Activated CD4-positive, alpha-beta T cell treated with anti-CD3 and anti-CD28 coated beads for 4 hours (primary cell): ENCODE results near the gene PRAMEF18.
"Not testable (repeated sequence)": the region's sequence is repeated elsewhere in the genome, so short reads cannot be mapped to it uniquely, and the experiment has no call there.

Experiments used
- DNase-seq, 2 donors: peaks; one replicate each; pipeline ENCODE4 v3.0.0-alpha.2; 2020

PRAMEF18 gene, protein sequence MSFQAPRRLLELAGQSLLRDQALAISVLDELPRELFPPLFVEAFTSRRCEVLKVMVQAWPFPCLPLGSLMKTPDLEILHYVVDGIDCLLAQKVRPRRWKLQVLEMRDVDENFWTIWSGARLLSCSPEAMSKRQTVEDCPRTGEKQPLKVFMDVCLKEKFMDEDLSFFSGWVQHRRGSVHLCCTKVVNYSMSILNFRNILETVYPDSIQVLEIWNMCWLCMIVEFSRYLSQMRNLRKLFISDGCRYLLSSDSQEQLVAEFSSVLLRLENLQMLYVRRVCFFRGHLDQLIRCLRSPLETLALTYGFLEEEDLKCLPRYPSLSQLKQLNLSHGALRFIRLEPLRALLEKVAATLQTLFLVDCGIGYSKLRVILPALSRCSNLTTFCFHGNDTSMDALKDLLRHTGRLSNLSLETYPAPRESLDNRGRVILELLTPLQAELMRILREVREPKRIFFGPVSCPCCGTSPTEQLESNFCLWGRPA

DNA sequence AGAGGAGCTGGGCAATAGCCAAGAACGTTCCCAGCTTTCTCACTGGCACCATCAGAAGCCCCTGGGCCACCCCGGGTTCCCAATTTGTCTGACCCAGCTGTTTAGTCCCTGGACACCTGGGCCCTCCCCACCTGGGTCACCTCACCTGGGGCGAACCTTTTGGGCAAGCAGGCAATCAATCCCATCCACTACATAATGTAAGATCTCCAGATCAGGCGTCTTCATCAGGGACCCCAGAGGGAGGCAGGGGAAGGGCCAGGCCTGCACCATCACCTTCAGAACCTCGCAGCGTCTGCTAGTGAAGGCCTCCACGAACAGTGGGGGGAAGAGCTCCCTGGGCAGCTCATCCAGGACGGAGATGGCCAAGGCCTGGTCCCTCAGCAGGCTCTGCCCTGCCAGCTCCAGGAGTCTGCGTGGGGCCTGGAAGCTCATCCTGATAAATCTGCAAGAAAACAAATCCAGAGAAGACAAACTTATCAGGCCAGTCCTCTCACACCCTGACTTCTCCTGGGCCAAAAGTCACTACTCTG, at the start of gene PRAMEF18:
PRAMEF18 (minus strand) TSS at position 480 of the 530 bp plus-strand sequence; CDS start at position 432, 48 bp downstream.
- not testable (repeated sequence) for DNase-seq

DNA sequence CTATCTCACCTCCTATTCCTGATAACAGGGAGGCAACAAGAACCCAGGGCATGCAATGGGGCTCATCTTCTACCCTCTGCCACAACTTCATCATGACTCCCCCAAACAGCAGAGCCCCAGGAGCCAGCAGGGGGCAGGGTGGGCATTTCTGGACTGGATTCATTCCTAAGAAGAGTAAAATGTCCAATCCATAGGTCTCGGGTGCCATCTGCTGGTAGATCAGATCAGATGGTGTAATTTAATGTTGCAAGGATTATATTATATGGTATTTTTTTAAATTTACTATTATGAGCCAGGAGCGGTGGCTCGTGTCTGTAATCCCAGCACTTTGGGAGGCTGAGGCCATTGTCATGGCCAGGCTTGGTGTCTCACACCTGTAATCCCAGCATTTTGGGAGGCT, 39.2 kb upstream of the PRAMEF18 start:
- not testable (repeated sequence) for DNase-seq

- not testable (repeated sequence) for DNase-seq
These were observed 27.9 kb upstream of the PRAMEF18 start, which contains the start of gene PRAMEF5 for GRCh38 chr1:13253898-13254297. Gene PRAMEF5 (plus strand): TSS chr1:13254198. CDS start chr1:13259269, 5,071 bp downstream.

DNA sequence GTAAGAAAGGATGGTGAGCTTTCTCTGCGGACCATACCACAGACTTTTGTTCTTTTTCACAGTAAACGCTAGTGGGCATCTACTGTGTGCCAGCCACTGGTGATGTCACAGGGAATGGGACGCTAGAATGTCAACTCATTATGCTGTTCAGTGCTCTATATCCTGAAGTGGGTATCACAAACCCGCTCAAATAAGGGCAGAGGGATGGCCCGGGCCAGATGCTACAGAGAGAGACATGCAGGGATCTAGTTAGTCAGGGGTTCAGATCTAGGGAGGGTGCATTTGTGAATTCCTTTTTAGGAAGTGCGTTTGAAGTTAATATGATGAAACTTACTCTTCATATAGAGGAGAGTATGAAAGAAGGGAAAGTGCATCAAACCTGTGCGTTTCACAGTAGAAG, 21.2 kb upstream of the PRAMEF18 start:
- DNase-seq = not testable (repeated sequence)

- DNase-seq = not testable (repeated sequence)
These were observed 20.6 kb upstream of the PRAMEF18 start for GRCh38 chr1:13246554-13246871.

DNA sequence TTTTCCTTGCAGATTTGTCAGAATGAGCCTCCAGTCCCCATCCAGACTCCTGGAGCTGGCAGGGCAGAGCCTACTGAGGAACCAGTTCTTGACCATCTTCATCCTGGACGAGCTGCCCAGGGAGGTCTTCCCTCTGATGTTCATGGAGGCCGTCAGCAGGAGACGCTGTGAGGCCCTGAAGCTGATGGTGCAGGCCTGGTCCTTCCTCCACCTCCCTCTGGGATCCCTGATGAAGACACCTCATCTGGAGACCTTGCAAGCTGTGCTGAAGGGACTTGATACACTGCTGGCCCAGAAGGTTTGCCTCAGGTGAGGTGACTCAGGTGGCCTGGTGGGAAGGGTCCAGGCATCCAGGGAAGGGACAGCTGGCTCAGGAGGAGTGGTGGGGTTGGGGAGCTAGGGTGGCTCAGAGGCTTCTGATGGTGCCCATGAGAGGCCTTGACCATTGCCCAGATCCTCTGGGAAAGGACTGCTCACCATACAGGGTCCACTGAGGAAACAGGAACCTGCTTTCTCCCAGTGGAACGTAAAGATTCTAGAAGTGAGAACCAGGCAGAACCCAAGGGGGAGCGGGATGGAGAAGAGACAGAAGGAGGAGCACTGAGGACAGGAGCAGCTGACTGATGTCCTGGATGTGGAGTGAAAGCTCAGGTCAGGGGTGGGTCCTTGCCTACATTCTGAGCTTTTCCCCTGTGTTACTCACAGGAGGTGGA, 20.0 kb upstream of the PRAMEF18 start:
- not testable (repeated sequence) for DNase-seq

DNA sequence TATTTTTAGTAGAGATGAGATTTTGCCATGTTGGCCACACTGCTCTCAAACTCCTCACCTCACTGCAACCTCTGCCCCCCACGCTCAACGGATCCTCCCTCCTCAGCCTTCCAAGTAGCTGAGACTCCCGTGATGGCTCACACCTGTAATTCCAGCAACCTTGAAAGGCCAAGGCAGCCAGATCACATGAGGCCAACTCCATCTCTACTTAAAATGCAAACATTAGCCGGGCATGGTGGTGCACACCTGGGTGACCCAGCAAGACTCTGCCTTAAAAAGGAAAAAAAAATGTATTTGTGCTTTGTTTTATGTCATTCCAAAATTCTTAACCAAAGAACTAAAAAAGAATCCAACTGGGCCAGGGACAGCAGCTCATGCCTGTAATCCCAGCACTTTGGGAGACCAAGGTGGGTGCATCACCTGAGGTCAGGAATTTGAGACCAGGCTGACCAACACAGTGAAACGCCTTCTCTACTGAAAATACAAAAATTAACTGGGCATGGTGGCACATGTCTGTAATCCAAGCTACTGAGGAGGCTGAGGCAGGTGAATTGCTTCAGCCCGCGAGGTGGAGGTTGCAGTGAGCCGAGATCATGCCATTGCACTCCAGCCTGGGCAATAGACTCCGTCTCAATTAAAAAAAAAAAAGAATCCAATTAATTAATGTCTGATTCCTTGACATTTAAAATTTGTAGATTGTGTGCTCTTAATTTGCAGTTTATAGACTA, 17.7 kb upstream of the PRAMEF18 start:
- DNase-seq = not testable (repeated sequence)

- not testable (repeated sequence) for DNase-seq
These were observed 13.7 kb upstream of the PRAMEF18 start for GRCh38 chr1:13239633-13240032.

GRCh38 chr1:13237572-13237971, 11.6 kb upstream of the PRAMEF18 start:
- DNase-seq = not testable (repeated sequence)

DNA sequence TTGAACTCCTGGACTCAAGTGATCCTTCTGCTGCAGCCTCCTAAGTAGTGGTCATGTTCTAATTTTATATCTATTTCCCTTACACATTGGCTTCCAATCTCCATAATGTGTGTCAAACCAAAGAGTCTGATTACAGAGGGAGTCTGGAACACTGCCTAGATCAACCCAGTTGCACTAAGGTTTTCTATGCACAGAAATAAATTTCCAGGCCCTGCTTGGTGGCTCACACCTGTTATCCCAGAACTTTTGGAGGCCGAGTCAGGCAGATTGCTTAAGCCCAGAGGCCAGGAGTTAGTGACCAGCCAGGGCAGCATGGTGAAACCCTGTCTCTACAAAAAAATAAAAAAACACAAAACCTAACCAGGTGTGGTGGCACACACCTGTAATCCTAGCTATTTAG, 8.1 kb upstream of the PRAMEF18 start:
- DNase-seq = not testable (repeated sequence)

DNA sequence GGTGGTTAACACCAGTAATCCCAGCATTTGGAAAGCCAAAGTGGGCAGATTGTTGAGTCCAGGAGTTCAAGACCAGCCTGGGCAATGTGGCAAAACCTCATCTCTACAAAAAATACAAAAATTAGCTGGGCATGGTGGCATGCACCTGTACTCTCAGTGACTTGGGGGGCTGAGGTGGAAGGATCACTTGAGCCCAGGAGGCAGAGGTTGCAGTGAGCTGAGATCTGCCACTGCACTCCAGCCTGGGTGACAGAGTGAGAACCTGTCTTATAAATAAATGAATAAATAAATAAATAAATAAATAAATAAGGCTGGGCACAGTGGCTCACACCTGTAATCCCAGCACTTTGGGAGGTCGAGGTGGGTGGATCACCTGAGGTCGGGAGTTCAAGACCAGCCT, 6.1 kb upstream of the PRAMEF18 start:
- DNase-seq = not testable (repeated sequence)

DNA sequence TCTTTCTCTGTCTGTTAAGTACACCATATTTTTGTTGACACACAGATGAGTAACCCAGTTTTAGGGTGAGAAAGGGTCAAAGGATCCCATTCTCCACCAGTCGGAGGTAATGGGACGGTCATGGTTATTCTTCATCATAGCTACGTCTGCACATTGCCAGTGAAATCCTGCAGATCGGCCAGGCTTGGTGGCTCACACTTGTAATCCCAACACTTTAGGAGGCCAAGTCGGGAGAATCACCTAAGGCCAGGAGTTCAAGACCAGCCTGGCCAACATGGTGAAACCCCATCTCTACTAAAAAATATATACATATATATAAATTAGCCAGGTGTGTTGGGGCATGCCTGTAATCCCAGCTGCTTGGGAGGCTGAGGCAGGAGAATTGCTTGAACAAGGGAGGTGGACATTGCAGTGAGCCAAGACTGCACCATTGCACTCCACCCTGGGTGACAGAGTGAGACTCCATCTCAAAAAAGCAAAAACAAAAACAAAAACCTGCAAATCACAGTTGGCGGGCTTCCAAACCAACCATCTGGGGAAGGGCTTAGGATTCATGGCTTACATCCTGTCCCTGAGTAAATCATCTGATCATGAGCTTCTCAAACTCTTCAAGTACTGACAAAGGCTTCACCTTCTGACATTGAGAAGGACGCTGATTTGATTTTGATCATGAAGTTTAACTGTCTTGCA, 5.3 kb upstream of the PRAMEF18 start:
- DNase-seq = not testable (repeated sequence)

- not testable (repeated sequence) for DNase-seq
These were observed 4.6 kb upstream of the PRAMEF18 start for GRCh38 chr1:13230601-13231000.

DNA sequence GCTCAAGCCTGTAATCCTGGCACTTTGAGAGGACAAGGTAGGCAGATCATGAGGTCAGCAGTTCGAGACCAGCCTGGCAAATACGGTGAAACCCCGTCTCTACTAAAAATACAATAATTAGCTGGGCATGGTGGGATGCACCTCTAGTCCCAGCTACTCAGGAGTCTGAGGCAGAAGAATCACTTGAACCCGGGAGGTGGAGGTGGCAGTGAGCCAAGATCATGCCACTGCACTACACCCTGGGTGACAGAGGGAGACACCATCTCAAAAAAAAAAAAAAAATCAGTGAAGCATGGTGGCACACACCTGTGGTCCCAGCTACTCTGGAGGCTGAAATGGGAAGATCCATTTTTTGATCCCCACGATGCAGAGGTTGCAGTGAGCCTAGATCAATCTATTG, 4.1 kb upstream of the PRAMEF18 start:
- not testable (repeated sequence) for DNase-seq

DNA sequence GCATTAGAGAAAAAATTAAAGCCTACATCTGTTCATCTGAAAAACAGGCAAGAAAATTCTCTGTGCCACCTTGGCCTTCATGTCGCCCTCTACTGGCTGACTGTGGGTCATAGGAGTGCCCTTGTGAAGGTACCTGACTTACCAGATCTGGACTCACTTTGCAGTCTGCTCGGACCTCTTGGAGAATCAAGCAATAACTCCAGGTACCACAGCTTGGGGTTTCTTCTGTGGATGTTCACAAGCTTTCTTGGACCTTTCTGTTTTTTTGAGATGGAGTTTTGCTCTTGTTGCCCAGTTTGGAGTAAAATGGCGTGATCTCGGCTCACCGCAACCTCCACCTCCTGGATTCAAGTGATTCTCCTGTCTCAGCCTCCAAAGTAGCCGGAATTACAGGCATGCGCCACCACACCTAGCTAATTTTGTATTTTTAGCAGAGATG, 2.4 kb upstream of the PRAMEF18 start:
- peak; percentile 11 to 25 for DNase-seq

DNA sequence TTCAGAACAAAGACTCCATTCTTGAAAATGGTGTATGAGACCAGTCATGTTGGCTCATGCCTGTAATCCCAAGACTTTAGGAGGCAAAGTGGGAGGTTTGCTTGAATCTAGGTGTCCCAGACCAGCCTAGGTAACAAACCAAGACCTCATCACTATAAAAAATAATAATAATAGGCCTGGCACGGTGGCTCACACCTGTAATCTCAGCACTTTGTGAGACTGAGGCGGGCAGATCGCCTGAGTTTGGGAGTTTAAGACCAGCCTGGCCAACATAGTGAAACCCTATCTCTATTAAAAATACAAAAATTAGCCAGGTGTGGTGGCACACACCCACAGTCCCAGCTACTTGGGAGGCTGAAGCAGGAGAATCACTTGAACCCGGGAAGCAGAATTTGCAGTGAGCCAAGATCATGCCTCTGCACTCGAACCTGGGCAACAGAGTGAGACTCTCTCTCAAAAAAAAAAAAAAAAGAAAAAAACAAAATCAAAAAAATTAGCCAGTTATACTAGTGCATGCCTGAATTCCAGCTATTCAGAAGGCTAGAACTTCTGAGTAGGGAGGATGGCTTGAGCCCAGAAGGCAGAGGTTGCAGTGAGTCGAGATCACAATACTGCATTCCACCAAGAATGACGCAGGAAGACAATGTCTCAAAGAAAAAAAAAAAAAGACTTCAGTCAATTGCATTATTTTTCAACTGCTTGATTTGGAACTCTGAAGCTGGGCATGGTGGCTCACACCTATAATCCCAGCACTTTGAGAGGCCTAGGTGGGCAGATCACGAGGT, 1.5 kb upstream of the PRAMEF18 start:
- DNase-seq = not testable (repeated sequence)

DNA sequence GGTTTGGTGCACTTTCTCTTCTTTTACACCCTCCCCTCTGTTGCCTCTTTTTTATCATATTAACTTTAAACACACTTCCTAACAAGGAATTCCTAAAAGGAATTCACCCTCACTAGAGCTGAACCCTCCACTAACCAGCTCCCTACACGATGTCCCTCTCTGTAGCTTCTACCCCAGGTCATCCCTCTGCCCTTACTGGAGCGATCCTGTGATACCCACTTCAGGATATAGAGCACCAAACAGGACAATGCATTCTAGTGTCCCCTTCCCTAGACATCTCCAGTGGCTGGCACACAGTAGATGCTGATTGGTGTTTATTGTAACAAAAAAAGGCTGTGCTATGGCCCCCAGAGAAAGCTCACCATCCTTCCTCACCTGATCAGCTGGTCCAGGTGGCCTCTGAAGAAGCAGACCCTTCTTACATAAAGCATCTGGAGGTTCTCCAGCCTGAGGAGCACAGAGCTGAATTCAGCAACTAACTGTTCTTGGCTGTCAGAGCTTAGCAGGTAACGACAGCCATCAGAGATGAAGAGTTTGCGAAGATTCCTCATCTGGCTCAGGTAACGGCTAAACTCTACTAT, 1.4 kb downstream of the PRAMEF18 start:
- DNase-seq = no peak

DNA sequence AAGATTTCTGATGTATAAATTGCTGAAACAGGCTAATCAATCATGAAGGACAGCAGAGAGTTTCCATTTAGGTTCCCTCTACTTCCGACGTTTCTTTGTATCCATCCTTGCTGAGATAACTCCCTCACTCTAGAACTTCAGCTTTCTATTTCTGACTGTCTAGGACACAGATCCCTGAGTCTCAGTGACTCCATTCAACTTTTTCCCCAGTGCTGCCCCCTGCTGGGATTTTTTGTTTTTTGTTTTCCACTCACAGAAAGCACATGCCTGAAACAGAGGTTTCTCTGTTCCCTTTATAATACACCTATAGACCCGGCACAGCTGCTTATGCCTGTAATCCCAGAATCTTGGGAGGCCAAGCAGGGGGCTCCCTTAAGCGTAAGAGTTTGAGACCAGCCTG, 3.2 kb downstream of the PRAMEF18 start:
- DNase-seq = not testable (repeated sequence)

- DNase-seq = not testable (repeated sequence)
These were observed 6.8 kb downstream of the PRAMEF18 start for GRCh38 chr1:13219203-13219602.

- not testable (repeated sequence) for DNase-seq
These were observed 9.3 kb downstream of the PRAMEF18 start for GRCh38 chr1:13216619-13217018.

DNA sequence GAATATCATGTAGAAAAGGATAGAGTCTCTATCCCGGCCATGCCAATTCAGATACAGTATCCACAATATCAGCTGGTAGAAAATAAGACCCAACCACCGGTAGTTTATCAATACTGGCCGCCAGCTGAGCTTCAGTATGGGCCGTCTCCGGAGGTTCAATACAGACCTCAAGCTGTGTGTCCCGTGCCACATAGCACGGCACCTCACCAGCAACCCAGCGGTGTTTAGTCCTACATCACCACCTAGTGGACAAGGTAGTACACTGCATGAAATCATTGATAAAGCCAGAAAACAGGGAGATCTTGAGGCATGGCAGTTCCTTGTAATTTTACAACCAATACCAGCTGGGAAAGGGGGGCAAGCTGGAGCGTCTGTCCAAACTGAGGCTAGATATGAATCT, 17.2 kb downstream of the PRAMEF18 start:
- not testable (repeated sequence) for DNase-seq
